GM21526 (cell line): ENCODE data around the gene SSH2.

Experiments used
- ATAC-seq: cut with Tn5 transposase; IDR thresholded peaks from one replicate; pipeline ENCODE4 v1.9.1; 2021; ENCODE audit warnings: moderate library complexity; ENCODE audit not compliant: unreplicated experiment, low FRiP score

SSH2 gene

GRCh38 chr17:29596811-29597210, 333.2 kb downstream of the SSH2 start:
- ATAC-seq, result no peak

DNA sequence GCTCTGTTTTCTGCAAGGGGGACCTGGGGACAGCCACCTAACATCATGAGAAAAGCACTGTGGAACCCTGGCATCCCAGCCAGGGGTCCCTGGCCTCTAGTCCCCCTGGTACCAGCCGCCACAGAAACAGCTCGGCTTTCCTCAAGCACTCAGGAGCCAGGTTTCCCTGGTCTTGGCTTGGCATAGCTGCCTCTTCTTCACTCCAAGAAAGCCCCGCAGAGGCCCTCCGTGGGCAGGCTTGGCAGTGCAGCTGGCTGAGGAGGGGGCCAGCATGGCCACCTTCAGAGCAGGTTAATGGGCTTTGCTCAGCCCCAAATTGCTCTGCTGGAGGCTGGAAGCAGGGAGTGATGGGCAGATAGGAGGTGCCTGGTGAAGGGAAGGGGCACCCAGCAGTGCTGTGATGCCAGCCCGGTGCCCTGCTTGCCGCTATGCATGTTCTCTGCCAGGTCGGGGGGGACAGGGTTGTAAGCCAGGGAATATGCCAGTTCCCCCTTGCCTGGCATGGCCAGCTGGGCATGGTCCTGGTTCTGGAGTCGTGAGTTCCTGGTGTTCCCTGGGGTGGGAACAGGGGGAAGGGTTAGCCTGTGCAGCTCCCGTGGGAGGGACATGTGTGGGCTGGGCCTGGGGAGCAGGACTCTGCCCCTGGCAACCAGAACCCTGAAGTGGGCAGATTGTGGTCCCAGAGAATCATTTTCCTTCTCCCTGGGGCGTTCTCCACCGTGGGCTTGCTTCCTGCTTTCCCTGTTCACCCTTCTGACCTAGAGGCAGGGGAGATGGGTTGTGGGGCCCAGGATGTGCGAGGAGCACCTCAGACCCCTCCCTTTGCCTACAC, 333.9 kb downstream of the SSH2 start:
- ATAC-seq, result no peak

DNA sequence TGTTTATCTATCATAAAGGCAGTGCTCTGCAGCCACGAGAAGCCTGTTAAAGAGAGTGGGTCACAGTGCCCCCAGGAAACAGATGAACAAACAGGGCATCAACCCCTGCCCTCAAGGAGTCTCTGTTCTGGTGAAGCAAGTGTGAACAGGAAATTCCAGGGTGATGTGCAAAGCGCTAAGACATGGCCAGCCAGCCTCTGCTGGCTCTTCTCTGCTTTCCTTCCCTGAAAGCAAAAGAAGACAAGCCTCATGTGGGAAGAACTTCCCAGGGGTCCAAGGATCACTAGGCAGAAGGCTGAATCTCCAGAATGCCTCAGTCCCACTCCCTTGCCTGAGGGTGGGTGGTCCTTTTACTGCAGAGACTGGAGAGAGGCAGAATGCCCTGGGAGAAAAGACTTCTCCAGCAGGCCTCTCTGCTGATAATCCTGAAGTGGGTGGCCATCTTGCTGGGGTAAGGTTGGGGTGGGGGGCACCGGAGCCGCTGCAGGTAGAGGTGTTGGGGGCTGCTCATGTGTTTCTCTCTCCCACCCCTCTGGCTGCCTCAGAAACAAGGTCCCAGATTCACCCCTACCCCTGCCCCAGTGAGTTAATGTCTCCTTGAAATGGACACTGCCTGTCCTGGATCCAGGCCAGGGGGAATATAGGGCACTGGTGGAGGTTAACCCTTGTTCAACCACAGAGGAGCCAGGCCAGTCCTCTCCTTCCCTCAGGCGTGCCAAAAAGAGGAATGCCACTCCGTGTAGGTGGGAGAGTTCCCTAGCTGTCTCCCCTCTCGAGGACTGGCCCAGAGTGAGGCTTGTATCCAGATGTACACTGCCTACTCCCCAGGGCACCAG, 334.7 kb downstream of the SSH2 start:
- ATAC-seq, result no peak

DNA sequence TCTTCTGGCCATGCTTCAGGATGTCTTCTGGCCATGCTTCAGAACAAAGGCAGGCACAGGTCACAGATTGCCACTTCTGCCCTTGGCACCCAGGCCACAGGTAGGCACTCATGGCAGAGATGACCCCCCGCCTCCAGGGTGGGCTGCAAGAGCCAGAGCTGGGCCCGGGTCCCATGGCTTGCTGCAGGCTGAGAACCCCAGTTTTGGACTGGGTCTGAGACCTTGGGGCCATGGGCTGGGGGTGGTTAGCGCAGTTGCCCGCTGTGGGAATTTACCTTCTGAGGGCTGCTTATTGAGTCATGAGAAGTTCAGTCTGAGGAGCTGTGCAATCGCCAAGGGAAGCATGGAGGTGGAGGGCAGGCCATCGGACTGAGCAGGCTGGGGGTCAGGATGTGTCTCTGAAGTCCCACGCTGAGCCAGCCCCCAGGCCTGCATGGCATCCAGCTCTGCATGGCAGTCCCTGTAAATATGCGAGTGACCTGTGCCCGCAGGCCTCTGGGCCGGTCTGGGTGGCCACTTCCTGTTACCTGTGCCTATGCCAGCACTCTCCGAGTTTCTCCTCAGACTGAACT, 335.4 kb downstream of the SSH2 start:
- ATAC-seq, result no peak

DNA sequence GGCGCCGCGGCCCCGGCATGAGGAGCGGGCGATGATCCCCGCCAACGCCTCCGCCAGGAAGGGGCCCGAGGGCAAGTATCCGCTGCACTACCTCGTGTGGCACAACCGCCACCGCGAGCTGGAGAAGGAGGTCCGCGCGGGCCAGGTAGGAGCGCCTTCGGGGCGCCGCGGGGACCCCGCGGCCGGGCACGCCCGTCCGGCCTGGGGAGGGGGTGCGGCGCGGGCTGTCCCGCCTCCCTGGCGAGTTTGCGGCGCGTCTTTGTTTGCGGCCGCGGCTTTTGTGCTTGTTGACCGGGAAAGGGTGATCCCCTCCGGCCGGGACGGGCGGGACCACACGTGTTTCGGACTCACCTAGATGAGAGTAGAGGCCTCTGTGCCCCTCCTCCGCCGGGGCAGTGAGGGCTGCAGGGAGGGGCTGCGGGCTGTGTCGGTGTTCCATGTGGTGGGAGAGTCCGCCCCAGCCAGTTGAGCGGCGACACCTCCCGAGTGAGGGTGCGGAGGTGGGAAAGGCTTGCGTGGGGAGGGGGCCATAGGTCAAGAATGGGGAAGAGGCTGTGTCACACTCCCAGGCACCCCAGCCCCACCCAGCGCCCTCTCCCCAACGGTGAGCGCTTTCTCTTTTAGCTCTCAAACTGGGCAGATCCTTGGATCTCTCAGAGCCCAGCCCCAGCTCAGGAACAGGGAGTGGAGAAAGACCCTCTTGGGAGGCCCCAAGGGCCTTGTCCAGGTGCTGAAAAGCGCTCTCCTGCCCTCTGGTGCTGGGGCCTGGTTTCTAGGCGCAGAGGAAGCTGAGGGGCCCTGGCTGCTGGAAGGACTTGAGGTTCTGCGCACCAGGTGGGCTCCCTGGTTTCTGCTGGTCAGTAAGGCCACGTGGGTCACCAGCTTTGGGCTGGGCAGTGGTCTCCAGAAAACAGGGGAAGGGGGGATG, 336.2 kb downstream of the SSH2 start:
- ATAC-seq, result no peak

GRCh38 chr17:29592850-29593551, 337.0 kb downstream of the SSH2 start, which contains the start of gene ANKRD13B:
Gene ANKRD13B, plus strand, starts transcription at chr17:29593132. Its CDS starts 490 bp downstream, at chr17:29593622.
- no peak for ATAC-seq

DNA sequence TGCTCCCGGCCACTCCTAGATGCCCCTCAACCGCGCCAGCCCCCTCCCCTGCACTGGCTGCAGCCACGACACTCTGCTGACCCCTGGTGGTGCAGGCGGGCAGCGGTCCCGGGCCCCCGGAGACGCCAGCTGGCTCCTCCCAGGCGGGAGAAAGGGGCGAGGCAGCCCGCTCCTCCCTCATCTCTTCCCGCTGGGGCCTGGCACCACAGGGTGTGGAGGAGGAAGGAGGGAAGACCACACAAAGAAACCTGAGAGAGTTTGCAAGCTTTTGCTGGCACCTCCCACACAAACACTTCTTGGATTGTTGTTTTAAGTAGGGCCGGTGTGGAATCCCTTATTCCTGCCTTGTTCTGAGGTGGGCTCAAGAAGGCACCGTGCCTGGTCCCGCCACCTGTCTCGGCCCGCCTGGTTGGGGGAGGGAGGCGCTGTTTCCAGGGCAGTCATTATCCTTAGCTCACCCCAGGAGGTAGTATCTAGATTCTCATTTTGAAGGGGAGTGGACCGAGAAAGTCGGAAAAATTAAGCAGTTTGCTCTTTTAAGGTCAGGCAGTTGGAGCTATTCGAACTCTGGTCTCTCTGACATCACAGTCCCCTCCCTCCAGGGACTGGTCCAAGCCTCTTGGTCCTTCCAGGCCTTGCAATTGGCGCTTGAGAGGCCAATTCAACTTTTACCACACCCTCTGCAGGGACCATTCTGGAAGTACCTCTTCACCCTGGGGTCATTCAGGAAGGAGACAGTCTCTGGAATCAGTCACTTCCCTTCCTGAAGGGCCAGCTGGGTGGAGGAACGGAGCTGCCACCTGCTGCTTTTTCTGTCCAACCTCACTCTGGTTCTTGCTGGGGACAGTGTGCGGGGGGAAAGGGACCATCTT, 338.1 kb downstream of the SSH2 start:
- ATAC-seq, result no peak

DNA sequence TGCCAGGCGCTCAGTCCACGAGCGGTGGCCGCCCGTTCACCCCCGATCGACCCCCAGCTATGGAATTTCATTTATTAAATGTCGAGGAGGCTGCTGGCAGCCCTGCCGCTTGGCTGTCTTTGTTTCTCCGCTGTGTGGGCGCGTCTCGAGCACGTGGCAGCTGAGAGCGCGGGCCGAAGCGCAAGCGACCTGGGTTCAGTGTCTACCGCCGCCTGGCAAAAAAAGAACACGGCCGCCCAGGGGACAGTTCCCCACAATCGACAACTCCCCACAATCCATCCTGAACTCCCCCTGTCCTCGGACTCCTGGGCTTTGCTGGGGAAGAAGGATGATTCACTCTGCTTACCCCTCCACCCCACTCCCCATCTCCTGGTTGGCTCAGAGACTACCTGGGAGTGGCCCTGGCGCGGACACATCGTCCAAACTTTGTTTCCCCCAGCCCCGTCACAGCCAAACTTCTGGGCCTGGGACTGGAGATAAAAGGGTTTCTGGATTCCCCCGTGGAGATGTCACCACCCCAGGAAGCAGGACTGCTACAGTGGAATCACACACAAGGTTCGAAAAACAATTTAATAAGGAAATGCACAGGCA, 338.8 kb downstream of the SSH2 start:
- no peak for ATAC-seq

- no peak for ATAC-seq
Measured at GRCh38 chr17:29590411-29591145, 339.4 kb downstream of the SSH2 start.

DNA sequence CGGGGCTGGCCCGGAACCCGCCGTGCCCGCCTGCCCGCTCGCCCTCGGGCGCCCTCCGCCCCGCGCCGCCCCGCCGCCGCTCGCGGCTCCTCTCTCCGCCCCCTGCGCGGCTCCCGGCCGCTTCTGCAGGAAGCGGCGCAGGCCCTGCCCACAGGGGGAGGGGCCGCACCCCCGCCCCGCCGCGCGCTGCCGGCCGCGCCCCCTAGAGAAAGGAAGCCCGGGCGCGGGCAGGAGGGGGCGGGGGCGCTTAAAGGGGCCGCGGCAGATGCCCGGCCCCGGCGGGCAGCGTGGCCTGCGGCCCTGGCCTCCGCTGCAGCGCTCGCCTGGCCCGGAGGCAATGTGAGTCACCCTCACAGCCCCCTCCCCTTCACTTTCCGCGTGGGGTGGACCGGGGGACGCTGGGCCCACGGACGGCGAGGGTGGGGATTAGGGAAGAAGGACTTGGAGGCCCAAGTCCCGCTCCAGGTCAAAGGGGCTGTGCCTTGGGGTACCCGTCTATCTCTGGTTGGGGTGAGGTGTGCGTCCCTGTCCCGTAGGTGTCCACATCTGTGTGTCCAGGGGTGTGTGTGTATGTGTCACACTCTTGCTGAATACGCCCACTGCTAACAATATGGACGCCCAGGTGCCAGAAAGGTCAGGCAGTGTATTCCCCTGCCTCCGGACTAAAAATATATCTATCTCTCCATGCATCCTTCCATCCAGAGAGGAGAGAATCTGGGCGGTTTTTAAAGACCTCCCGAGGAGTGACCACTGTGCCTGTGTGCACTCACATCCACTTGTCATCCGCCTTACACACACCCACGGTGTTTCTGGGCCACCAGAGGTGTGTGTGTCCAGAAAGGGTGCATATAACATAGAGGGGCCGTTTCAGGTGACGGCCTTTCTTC, 340.3 kb downstream of the SSH2 start, which contains the start of gene GIT1:
GIT1 (minus strand) TSS at position 125 of the 887 bp plus-strand sequence. CDS start 270 bp downstream, outside the sequence.
- no peak for ATAC-seq

- no peak for ATAC-seq
Measured at GRCh38 chr17:29588562-29589411, 341.2 kb downstream of the SSH2 start.

GRCh38 chr17:29588017-29588561, 341.9 kb downstream of the SSH2 start:
- ATAC-seq, result no peak

DNA sequence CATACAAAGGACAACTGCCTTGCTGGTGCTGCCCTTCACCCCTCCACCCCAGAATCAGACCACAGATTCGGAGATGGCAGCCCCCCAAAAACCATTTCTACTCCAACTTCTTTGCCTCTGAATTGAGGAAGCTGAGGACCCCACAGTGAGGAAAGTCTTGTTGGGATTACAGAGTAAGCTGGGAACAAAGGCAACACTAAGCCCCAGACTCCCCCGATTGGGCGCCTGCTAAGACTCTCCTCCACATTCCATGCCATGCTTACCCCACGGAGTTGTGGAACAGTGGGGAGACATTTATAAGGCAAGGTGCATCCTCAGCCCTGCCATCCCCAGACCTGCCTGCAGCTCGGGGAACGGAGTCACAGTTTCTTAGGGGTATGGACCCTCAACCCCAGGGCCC, 342.4 kb downstream of the SSH2 start:
- no peak for ATAC-seq

DNA sequence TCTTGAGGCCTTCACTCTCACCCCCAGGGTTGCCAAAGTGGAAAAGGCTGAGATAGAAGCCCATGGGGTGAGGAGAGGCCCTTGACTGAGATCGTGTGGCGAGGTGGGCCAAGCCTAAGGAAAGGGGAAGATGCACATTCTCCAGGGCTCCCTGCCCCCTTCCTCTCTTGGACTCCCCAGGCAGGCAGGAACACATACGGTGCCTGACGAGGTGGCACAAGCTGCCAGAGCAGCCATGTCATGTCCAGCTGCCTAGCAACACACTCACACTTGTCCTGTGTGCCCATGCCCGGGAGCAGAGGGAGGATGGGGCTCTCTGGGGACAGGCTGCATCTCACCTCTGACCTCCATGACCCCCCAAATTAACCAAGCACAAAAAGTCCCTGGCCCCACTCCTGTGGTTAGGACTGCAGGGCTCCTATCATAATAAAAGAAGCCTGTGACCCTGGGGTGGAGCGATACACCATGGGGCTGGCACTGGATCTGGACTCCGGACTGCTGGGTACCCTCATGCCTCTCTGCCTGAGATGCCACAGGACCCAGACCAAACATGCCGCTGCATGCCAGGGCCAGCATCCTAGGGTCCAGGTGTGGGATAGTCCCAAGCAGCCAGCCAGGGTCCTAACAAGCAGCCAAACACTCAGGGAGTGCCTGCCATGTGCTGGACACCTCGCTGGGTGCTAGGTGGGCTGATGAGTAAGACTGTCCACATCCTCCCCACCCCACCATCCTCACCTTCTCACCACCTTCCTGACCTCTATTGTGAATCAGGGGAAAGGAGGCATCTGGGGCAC, 343.2 kb downstream of the SSH2 start:
- ATAC-seq, result no peak
